HUDEP-2 (cell line): ENCODE data around the gene OSBPL3.

Source experiments
- DNase-seq, 76 experiments: peaks; one replicate each; lab custom pipeline; 2025; ENCODE audit not compliant: unreplicated experiment in 76 of 76; lab: John Stamatoyannopoulos, UW

Gene OSBPL3

GRCh38 chr7:24769851-24770250, 210.1 kb downstream of the OSBPL3 start:
- no peak for DNase-seq

DNA sequence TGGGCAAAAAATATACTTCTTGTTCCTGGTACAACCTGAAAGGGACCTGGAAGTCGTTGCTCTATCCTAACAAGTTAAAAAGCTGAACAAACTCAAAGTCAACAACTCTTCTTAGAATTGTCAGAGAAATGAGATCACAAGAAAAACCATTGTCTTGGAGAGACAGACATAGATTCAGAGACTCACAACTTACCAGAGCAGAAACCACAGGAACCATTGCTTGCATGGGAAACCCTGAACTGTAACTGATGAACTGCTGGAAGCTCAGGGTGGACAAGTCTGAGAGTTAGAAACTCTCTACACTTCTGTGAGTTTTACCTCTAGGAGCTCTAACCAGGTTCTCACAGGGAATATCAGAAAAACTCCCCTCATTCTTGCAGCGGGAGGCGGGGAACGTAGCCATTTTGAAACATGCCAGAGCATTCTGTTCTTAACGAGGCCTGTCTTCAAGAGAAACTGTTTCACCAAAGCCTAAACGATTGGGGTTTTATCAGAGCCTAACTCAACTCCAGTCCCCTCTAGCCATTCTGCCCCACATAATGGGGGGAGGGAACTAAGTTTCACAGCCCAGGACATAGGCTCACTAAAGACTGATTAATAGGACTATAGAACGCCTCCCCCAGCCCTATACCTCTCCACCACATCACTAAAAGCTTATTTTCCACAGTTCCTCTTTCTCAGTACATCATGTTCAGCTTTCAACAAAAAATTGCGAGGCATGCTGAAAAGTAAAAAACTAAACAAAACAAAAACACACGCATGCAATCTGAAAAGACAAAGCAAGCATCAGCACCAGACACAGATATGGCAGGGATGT, 210.8 kb downstream of the OSBPL3 start:
- DNase-seq: no peak

DNA sequence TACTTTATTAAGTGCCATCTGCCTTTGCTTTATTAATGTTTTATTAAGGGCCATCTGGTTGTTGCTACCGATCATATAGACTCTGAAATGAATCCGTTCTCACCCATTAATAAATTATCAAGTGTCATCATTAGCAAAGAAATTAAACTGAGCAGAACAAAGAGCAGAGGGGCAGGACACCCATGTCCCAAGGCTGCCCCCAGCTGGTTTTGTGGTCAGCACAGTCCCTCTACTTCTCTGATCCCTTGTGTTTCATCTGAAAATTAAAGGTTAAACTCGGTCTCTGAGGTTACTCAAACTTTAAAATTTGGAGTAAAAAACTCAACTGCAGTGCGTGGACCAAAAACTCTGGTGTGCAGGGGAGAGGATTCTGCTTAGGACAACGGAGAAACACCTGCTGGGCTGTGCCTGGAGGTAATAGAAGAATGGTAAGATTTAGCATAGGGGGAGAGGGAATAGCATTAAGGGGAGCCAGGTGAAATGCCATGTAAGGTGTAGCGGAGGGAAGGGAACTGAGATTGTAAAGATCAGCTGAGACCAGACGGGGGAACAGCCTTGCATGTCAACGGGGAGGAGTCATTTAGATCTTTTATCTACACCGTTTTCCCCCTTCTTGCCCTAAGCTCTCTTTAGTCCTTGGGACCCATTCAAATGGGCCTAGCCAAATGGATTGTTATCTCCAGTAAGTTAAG, 212.0 kb downstream of the OSBPL3 start:
- no peak for DNase-seq

- DNase-seq: peak in 1 of 76 experiments; percentile 6
Measured at GRCh38 chr7:24764972-24765744, 214.8 kb downstream of the OSBPL3 start.

- no peak for DNase-seq
Measured at GRCh38 chr7:24764011-24764410, 216.0 kb downstream of the OSBPL3 start.

- no peak for DNase-seq
Measured at GRCh38 chr7:24763303-24763901, 216.6 kb downstream of the OSBPL3 start.

- no peak for DNase-seq
Measured at GRCh38 chr7:24762771-24763170, 217.2 kb downstream of the OSBPL3 start.

DNA sequence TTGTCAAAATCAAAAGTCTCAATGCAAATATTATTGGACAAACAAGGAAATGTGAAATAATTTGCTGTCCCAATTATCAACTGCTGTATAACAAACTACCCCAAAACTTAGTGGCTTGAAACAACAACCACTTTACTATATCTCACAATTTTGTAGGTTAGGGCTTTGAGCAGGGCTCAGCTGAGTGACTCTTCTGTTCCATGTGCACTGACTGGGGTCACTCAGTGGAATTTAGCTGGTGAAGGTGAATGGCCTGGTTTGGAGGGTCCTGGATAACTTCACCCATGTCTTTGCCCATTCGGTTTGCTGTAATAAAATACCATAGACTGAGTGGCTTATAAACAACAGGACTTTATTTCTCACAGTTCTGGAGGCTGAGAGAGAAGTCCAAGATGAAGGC, 219.0 kb downstream of the OSBPL3 start:
- DNase-seq: no peak

- peak in 2 of 76 experiments; percentile 11 to 12 for DNase-seq
Measured at GRCh38 chr7:24757353-24758275, 222.4 kb downstream of the OSBPL3 start, which contains the start of gene GSDME. Gene GSDME, minus strand, starts transcription at chr7:24757464. Its CDS starts 7,690 bp downstream, at chr7:24749774.

DNA sequence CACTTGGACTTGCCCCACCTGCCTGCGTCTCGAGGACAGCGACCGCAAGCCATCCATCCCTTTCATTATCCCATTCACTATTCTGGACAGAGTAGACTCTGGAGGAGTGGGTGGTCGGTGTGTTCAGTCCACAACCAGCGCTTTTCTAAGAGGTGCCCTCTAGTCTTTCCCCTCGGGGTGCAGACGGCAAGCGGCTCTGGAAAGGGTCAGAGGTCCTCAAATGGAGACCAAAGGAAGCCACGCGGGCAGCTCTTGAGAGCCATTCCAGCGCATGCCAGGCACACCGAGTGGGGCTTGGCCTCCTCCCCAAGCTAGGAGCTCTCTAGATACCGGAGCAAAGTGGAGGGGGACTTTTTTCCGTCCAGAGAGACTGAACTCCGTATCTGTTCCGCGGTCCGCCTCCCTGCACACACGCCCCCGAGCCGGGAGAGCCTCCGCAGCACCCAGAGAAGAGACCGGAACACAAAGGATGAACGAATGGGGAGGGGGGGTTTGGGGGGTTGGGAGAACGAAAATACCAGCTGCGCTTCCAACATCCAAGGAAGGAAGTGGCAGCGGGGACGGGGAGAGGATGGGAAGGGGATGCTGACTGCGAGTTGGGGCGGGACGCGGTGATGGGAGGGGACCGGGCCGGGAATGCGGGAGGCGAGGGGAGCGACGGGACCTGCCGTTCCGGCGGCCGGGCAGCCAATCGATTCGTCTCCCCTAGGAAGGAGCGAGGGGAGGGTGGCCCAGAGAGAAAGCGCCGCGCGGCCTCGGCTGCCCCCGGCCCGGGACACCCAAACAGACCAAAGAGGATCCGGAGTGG, 223.2 kb downstream of the OSBPL3 start:
- DNase-seq: no peak

DNA sequence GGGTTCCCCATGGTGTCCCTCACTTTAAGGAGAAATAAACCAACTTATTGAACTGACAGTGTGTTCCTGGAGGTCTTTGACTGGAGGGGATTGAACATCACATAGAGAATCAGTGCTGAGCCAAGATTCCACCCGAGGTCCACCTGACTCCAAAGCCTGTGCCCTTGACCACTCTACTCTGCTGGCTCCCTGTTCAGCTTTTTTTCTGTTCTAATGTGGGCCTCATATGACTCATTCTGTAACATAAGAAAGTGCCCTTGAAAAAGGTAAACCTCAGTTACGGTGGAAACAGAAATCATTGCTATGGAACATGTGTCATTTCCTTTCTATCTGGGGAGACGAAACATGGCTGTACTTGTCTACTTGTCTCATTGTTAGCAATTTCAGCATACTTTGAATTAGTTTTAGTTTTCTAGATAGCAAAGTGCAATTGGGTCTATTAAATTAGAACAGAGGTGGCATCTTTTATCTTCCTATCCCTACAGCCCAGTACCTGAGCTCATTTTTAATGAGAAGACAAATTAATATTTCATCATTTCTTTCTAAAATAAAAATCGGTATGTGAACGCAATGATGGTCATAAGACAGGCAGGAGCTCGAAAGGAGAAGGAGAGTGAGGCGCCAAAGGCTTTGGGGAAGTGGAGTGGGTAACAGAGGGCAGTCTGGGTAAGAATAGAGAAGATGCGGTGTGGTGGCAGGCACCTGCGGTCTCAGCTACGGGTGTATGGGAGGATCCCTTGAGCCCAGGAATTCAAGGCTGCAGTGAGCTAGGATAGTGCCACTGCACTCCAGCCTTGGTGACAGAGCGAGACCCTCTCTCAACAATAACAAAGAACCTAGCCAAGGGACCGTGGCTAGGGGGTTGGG, 224.2 kb downstream of the OSBPL3 start:
- no peak for DNase-seq

DNA sequence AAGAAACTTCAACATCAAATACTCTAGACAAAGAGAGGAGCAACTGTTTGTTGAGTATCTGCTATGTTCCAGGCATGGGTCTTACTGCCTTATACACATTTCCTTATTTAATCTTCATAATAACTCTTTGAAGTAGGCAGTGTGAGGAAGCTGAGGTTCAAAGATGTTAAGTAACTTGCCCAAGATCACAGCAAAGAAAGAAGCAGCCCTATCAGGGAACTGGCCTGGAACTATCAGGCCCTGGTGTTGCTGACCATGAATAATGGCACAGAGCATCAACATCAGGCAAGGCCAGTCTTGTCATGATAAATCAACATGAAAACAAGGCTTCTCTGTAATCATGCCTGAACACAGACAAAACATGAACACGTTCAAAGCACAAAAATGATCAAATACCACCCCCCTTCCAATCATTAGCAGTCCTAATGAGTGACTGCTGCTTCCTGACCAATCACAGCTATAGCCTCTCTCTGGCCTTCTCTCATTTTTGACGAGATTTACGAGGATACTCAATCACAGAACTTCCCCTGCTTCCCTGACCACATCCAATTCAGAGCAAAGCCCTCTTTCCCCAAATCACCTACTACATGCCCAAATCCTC, 225.0 kb downstream of the OSBPL3 start:
- no peak for DNase-seq

- no peak for DNase-seq
Measured at GRCh38 chr7:24752073-24752800, 227.7 kb downstream of the OSBPL3 start.

GRCh38 chr7:24751484-24751883, 228.5 kb downstream of the OSBPL3 start:
- DNase-seq: no peak

DNA sequence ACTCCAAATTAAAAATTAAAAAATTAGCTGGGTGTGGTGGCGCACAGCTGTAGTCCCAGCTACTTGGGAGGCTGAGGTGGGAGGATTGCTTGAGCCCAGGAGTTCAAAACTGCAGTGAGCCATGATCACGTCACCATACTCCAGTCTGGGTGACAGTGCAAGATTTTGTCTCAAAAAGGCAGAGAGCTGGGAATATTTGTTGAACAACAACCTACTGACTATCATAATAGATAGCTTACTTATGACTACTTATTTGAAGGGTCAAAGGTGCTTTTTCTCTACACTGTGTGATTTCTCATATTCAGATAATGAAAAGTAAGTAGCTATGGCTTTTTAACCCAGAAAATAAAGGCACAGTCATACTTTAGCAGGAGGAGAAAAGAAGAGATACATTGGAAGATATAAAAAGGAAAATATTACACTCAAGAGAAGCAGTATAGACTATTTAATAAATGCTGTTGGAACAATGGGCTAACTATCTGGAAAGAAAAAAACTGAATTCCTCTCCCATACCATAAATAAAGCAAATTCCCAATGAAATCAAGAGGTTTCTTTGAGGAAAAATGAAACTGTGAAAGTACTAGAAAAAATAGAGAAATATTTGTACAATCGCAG, 229.4 kb downstream of the OSBPL3 start:
- no peak for DNase-seq

GRCh38 chr7:24748521-24748920, 231.5 kb downstream of the OSBPL3 start:
- DNase-seq: no peak
